NCI-H82 treated with DMSO at 0.1 percent for 48 hours (cell line): ENCODE measurements around the gene TBRG4.
A peak's percentile ranks its signal among the peaks of the same experiment; 100 is the strongest.
"Not testable (repeated sequence)": the region's sequence is repeated elsewhere in the genome, so short reads cannot be mapped to it uniquely, and the experiment has no call there.

ENCODE experiments used
- DNase-seq: peaks from one replicate; lab custom pipeline; 2025; ENCODE audit not compliant: unreplicated experiment; lab: John Stamatoyannopoulos, UW

TBRG4 gene

GRCh38 chr7:45111298-45112223, at the start of gene TBRG4:
Gene TBRG4 (minus strand): TSS chr7:45111697. CDS start chr7:45109237, 2,460 bp downstream.
- peak; percentile 78 for DNase-seq

GRCh38 chr7:45161138-45161537, 49.6 kb upstream of the TBRG4 start:
- DNase-seq: no peak

- no peak for DNase-seq
Measured at GRCh38 chr7:45160417-45160881, 49.0 kb upstream of the TBRG4 start.

GRCh38 chr7:45159296-45159695, 47.8 kb upstream of the TBRG4 start:
- DNase-seq: no peak

GRCh38 chr7:45158471-45158870, 47.0 kb upstream of the TBRG4 start:
- DNase-seq: no peak

GRCh38 chr7:45157653-45158401, 46.3 kb upstream of the TBRG4 start, which contains the start of gene RAMP3:
Gene RAMP3 (plus strand): TSS chr7:45157791. CDS start chr7:45157829, 38 bp downstream.
- DNase-seq: no peak

GRCh38 chr7:45157286-45157652, 45.8 kb upstream of the TBRG4 start:
- no peak for DNase-seq

- no peak for DNase-seq
Measured at GRCh38 chr7:45156516-45157272, 45.2 kb upstream of the TBRG4 start.

GRCh38 chr7:45155941-45156340, 44.4 kb upstream of the TBRG4 start:
- no peak for DNase-seq

GRCh38 chr7:45155357-45155900, 43.9 kb upstream of the TBRG4 start:
- DNase-seq: no peak

GRCh38 chr7:45153861-45154260, 42.4 kb upstream of the TBRG4 start:
- not testable (repeated sequence) for DNase-seq

GRCh38 chr7:45153233-45153632, 41.7 kb upstream of the TBRG4 start:
- no peak for DNase-seq

GRCh38 chr7:45151967-45152366, 40.5 kb upstream of the TBRG4 start:
- peak; percentile 82 for DNase-seq

GRCh38 chr7:45151131-45151684, 39.7 kb upstream of the TBRG4 start:
- no peak for DNase-seq

GRCh38 chr7:45150199-45150598, 38.7 kb upstream of the TBRG4 start:
- no peak for DNase-seq

GRCh38 chr7:45149606-45150005, 38.1 kb upstream of the TBRG4 start:
- no peak for DNase-seq

- no peak for DNase-seq
Measured at GRCh38 chr7:45148653-45148973, 37.1 kb upstream of the TBRG4 start.

- DNase-seq: no peak
Measured at GRCh38 chr7:45147858-45148652, 36.6 kb upstream of the TBRG4 start.

GRCh38 chr7:45146531-45147379, 35.3 kb upstream of the TBRG4 start:
- DNase-seq: no peak
